Sigmoid colon (tissue), 7 donors: ENCODE results near the gene MRPL55. TPM values are rescaled to one million over a fixed set of nuclear protein-coding genes. Genes with fewer than 3 reads are reported as not detected.

Source experiments
- DNase-seq: peaks from one replicate; pipeline ENCODE4 v3.0.0-alpha.2; 2019
- H3K27ac ChIP-seq, 4 donors: fragments of 200-600 bp; sonication (generic); one replicate each; pipeline ENCODE4 v1.5.1; 2016 to 2019; ENCODE audit warnings: mild to moderate bottlenecking in 1 of 4
- H3K27me3 ChIP-seq, 3 donors: fragments of 200-600 bp; sonication (generic); one replicate each; pipeline ENCODE4 v1.5.1; 2019; ENCODE audit warnings: mild to moderate bottlenecking in 1 of 3
- H3K36me3 ChIP-seq, 4 donors: fragments of 200-600 bp; sonication (generic); one replicate each; pipeline ENCODE4 v1.5.1; 2016 to 2019
- H3K4me1 ChIP-seq, 4 donors: fragments of 200-600 bp; sonication (generic); one replicate each; pipeline ENCODE4 v1.5.1; 2017 to 2019
- H3K4me3 ChIP-seq, 4 donors: fragments of 200-600 bp; sonication (generic); one replicate each; pipeline ENCODE4 v1.5.1; 2017 to 2019; ENCODE audit warnings: mild to moderate bottlenecking in 2 of 4, moderate library complexity in 1 of 4
- H3K9me3 ChIP-seq, 4 donors: fragments of 200-600 bp in 3 of 4; sonication (generic) in 3 of 4; one replicate each; pipeline versions ENCODE4 v1.5.1 to v1.6.1; 2013 to 2019
- CTCF ChIP-seq, 4 experiments: fragments of 450-650 bp in 3 of 4; fragments of 200-600 bp in 1 of 4; IDR thresholded peaks; one replicate each; pipeline ENCODE4 v1.5.1; 2016 to 2019; ENCODE audit warnings: antibody characterized with exemption in 4 of 4, mild to moderate bottlenecking in 3 of 4, moderate library complexity in 2 of 4
- EP300 ChIP-seq, 4 donors: sonication (generic); formaldehyde crosslinking; IDR thresholded peaks; one replicate each; pipeline ENCODE4 v1.6.1; 2017; ENCODE audit warnings: antibody characterized with exemption in 4 of 4
- POLR2A ChIP-seq, 2 donors: fragments of 450-650 bp; IDR thresholded peaks; one replicate each; pipeline ENCODE4 v1.6.1; 2016; ENCODE audit warnings: antibody characterized with exemption in 2 of 2, mild to moderate bottlenecking in 2 of 2, moderate library complexity in 2 of 2
- POLR2AphosphoS5 ChIP-seq, 4 donors: sonication (generic); formaldehyde crosslinking; IDR thresholded peaks; one replicate each; pipeline ENCODE4 v1.6.1; 2017; ENCODE audit warnings: antibody characterized with exemption in 4 of 4
- WGBS, 2 donors: extraction: QIAGEN DNeasy Blood & Tissue Kit; methylation state at CpG; one replicate each; pipeline ENCODE4 v1.1.7; 2013; 5-methylcytosine and 5-hydroxymethylcytosine counted together
- intact Hi-C: fragments of 100-400 bp; cut with DNase I; formaldehyde crosslinking; loops from one replicate; pipeline ENCODE4 v1.15.1; 2023
- polyA plus RNA-seq, 3 donors: library from polyadenylated mRNA; stranded (reverse); fragments of 200-250 nt; gene quantifications; one replicate each; pipeline ENCODE4 v1.2.3, GENCODE V29; 2013
- total RNA-seq, 4 donors: library from RNA; depleted of rRNA; stranded (reverse); fragments of >200 nt; gene quantifications; one replicate each; pipeline ENCODE4 v1.1.0, GENCODE V29; 2016
- donor health status: healthy with polysubstance abuse.
- donor health status: Bipolar disorder and iron deficiency.
- donor health status: healthy.

The MRPL55 gene
- total and polyA plus RNA-seq, 7 donors = 53.5 to 90.6 (median 77.4) TPM

- intact Hi-C loops = no loop called here
- peaks cover 0 to 52% (median 45%) of the 10 kb centered on the region in 4 donors for H3K4me1 ChIP-seq
- TF ChIP-seq POLR2A (IDR thresholded peaks at IDR 0.05) (no peak), CTCF (IDR thresholded peaks at IDR 0.05) (no peak), POLR2AphosphoS5 (IDR thresholded peaks at IDR 0.05) (no peak), EP300 (IDR thresholded peaks at IDR 0.05) (no peak)
- 74 to 87% methylated on average over 16 of the region's 16 CpGs for WGBS, 2 donors
- peak; percentile 65 for DNase-seq
- H3K36me3 ChIP-seq = peaks cover 0 to 37% (median 13%) of the 10 kb centered on the region in 4 donors
- H3K9me3 ChIP-seq = no peaks in the 10 kb centered on the region
- H3K27me3 ChIP-seq = no peaks in the 10 kb centered on the region
- H3K27ac ChIP-seq = no peak overlapping the region
- H3K4me3 ChIP-seq = no peak overlapping the region
Observed at GRCh38 chr1:228144193-228144992, 35.3 kb upstream of the MRPL55 start.

GRCh38 chr1:228143480-228144192, 34.5 kb upstream of the MRPL55 start:
- H3K27me3 ChIP-seq = no peaks in the 10 kb centered on the region
- peaks cover 0 to 44% (median 39%) of the 10 kb centered on the region in 4 donors for H3K4me1 ChIP-seq
- intact Hi-C loops = no loop called here
- peak; percentile 61 for DNase-seq
- 92% methylated on average over 12 of the region's 12 CpGs for WGBS, 2 donors
- H3K27ac ChIP-seq = no peak overlapping the region
- peaks cover 0 to 34% (median 13%) of the 10 kb centered on the region in 4 donors for H3K36me3 ChIP-seq
- TF ChIP-seq POLR2AphosphoS5 (IDR thresholded peaks at IDR 0.05) (no peak), POLR2A (IDR thresholded peaks at IDR 0.05) (no peak), CTCF (IDR thresholded peaks at IDR 0.05) (no peak), EP300 (IDR thresholded peaks at IDR 0.05) (no peak)
- no peak overlapping the region for H3K4me3 ChIP-seq
- no peaks in the 10 kb centered on the region for H3K9me3 ChIP-seq

GRCh38 chr1:228142701-228143136, 33.6 kb upstream of the MRPL55 start:
- Histone ChIP-seq H3K36me3 (peaks cover 0 to 25% (median 10%) of the 10 kb centered on the region in 4 donors), H3K27ac (peak overlapping the region in 3 of 4 donors; percentile 96 to 99 (median 96)), H3K9me3 (no peaks in the 10 kb centered on the region), H3K4me1 (peaks cover 0 to 39% (median 38%) of the 10 kb centered on the region in 4 donors), H3K4me3 (no peak overlapping the region), H3K27me3 (no peaks in the 10 kb centered on the region)
- TF ChIP-seq EP300 (IDR thresholded peaks at IDR 0.05) (no peak), CTCF (IDR thresholded peaks at IDR 0.05) (no peak), POLR2A (IDR thresholded peaks at IDR 0.05) (no peak), POLR2AphosphoS5 (IDR thresholded peaks at IDR 0.05) (no peak)
- WGBS, 2 donors = 75 to 77% methylated on average over 11 of the region's 11 CpGs
- DNase-seq = no peak
- intact Hi-C loops = no loop called here

- intact Hi-C loops = no loop called here
- Histone ChIP-seq H3K9me3 (no peaks in the 10 kb centered on the region), H3K27me3 (no peaks in the 10 kb centered on the region), H3K27ac (peak overlapping the region; percentile 93 to 99 (median 96)), H3K4me3 (no peak overlapping the region), H3K4me1 (peaks cover 0 to 39% (median 38%) of the 10 kb centered on the region in 4 donors), H3K36me3 (peaks cover 0 to 20% (median 7%) of the 10 kb centered on the region in 4 donors)
- no peak for TF ChIP-seq EP300 (IDR thresholded peaks at IDR 0.05)
- TF ChIP-seq POLR2A (IDR thresholded peaks at IDR 0.05) = no peak
- no peak for TF ChIP-seq POLR2AphosphoS5 (IDR thresholded peaks at IDR 0.05)
- no peak for TF ChIP-seq CTCF (IDR thresholded peaks at IDR 0.05)
- peak; percentile 61 for DNase-seq
- WGBS, 2 donors = 70 to 74% methylated on average over 16 of the region's 16 CpGs
Observed at GRCh38 chr1:228142155-228142691, 33.1 kb upstream of the MRPL55 start.
